A673 (cell line): Measurements from ENCODE around the gene EXOG.

ENCODE experiments used
- CTCF ChIP-seq: fragments of 300-800, 200-600 bp; sonication (generic); conservative IDR thresholded peaks from 2 replicates; pipeline ENCODE4 v1.5.1; 2017; ENCODE audit warnings: low read depth, mild to moderate bottlenecking, antibody characterized with exemption, low read length, moderate library complexity, mixed read lengths
- EZH2 ChIP-seq: fragments of 200-600 bp; sonication (generic); IDR thresholded peaks from 2 replicates; pipeline ENCODE4 v1.6.1; 2017; ENCODE audit warnings: borderline replicate concordance, low read depth, mild to moderate bottlenecking, mixed read lengths, antibody characterized with exemption, low read length; ENCODE audit not compliant: poor library complexity, severe bottlenecking

- TF ChIP-seq CTCF = no peak
- TF ChIP-seq EZH2 = no peak
These were observed 77.0 kb downstream of the EXOG start for GRCh38 chr3:38573111-38573510.
